Mesenteric fat pad (tissue), 1 donor: ENCODE data around the gene ATP9B. TPM values are rescaled to one million over a fixed set of nuclear protein-coding genes. Genes with fewer than 3 reads are reported as not detected.

Experiments used
- DNase-seq: peaks from one replicate; pipeline ENCODE4 v3.0.0-alpha.2; 2020; ENCODE audit warnings: low spot score
- total RNA-seq: library from RNA; stranded (reverse); fragmentation: NEBNext Ultra II Directional; extraction: Animal tissue kit (Norgen Biotek cat#: 25700); gene quantifications from one replicate; pipeline ENCODE4 v1.2.1, GENCODE V29; 2021
- donor health status: DM: yes; HTN: yes; CAD: no.

The ATP9B gene
- total RNA-seq, 1 donor from 2014 or later, result 28.3 TPM

- no peak for DNase-seq
These were observed 354.2 kb downstream of the ATP9B start for GRCh38 chr18:79423211-79424007.

GRCh38 chr18:79424008-79424565 is 354.9 kb downstream of the ATP9B start:
- DNase-seq, result no peak

- DNase-seq, result no peak
These were observed 355.8 kb downstream of the ATP9B start for GRCh38 chr18:79424880-79425568.

DNA sequence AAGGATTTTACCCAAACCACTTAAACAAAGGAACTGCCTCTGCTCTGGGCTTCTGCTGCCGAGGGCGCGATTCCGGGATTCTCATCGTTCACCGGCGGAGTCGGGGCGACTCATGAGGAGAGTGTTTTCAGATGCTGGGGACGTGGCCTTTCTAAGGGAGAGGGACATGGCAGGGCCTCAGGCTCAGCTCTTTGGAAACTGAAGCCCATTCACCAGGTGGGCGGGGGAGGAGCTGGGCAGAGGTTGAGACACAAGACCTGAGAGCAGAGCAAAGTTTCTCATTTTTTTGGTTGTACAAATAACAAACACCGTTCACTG is 356.3 kb downstream of the ATP9B start:
- no peak for DNase-seq

GRCh38 chr18:79426376-79427300 is 357.4 kb downstream of the ATP9B start:
- DNase-seq, result no peak

GRCh38 chr18:79427368-79428225 is 358.4 kb downstream of the ATP9B start:
- DNase-seq, result no peak

Other genes with a start within 250 kb of the ATP9B start
- not detected for gene SALL3, start 89.6 kb upstream of the ATP9B start, total RNA-seq